OCI-LY7 (cell line): ENCODE results near the gene ANKK1. TPM values are rescaled to one million over a fixed set of nuclear protein-coding genes. Genes with fewer than 3 reads are reported as not detected.

Experiments used
- BruUV-seq: library from RNA; stranded (reverse); fragments of 400-500 nt; replicated peaks from 2 replicates; lab custom pipeline; 2021; lab: Mats Ljungman, UMichigan
- CTCF ChIA-PET: fragments of 300-600 bp; sonication (Branson Sonifier 250); formaldehyde crosslinking; loops from one replicate; lab custom pipeline; 2022; ENCODE audit warnings: antibody characterized with exemption; ENCODE audit not compliant: unreplicated experiment; lab: Charles Lee
- POLR2A ChIA-PET: fragments of 300-600 bp; sonication (Branson Sonifier 250); formaldehyde crosslinking; loops from one replicate; lab custom pipeline; 2022; ENCODE audit warnings: antibody characterized with exemption; lab: Charles Lee
- DNase-seq: peaks from one replicate; pipeline ENCODE4 v3.0.0-alpha.2; 2015; ENCODE audit warnings: low spot score
- H2AFZ ChIP-seq: fragments of 200-600 bp; sonication (generic), shearing (Covaris generic); 2 replicates; pipeline ENCODE4 v1.6.1; 2014; ENCODE audit warnings: mild to moderate bottlenecking, antibody characterized with exemption, low read length, moderate library complexity
- H3K27ac ChIP-seq: fragments of 200-600 bp; sonication (generic); 2 replicates; pipeline ENCODE4 v1.5.1; 2014; ENCODE audit warnings: mixed run types, low read depth, mild to moderate bottlenecking, moderate library complexity, low read length, inconsistent platforms; ENCODE audit not compliant: poor library complexity, severe bottlenecking
- H3K36me3 ChIP-seq: fragments of 200-600 bp; sonication (generic); 2 replicates; pipeline ENCODE4 v1.6.1; 2014; ENCODE audit warnings: mild to moderate bottlenecking, antibody characterized with exemption, low read length, moderate library complexity, mixed read lengths; ENCODE audit not compliant: insufficient read depth
- H3K4me1 ChIP-seq: fragments of 200-600 bp; sonication (generic); 2 replicates; pipeline ENCODE4 v1.5.1; 2014; ENCODE audit warnings: mild to moderate bottlenecking, low read length; ENCODE audit not compliant: insufficient read depth, poor library complexity, severe bottlenecking
- H3K4me2 ChIP-seq: fragments of 200-600 bp; sonication (generic); 2 replicates; pipeline ENCODE4 v1.6.1; 2014; ENCODE audit warnings: mild to moderate bottlenecking, low read length
- H3K4me3 ChIP-seq: fragments of 200-600 bp; sonication (generic); 2 replicates; pipeline ENCODE4 v1.5.1; 2014; ENCODE audit warnings: mild to moderate bottlenecking, low read depth, low read length; ENCODE audit not compliant: poor library complexity, severe bottlenecking
- H3K79me2 ChIP-seq: fragments of 200-600 bp; sonication (generic); 2 replicates; pipeline ENCODE4 v1.6.1; 2016; ENCODE audit warnings: low read depth, mild to moderate bottlenecking, low read length, moderate library complexity, mixed read lengths; ENCODE audit not compliant: insufficient read depth
- H3K9me2 ChIP-seq: fragments of 200-600 bp; sonication (generic); 2 replicates; pipeline ENCODE4 v1.6.1; 2016; ENCODE audit warnings: mild to moderate bottlenecking, low read length, mixed read lengths; ENCODE audit not compliant: insufficient read depth
- H3K9me3 ChIP-seq: fragments of 200-600 bp; sonication (generic); 2 replicates; pipeline ENCODE4 v1.6.1; 2014; ENCODE audit warnings: mild to moderate bottlenecking, mixed run types, low read length, mixed read lengths
- H4K20me1 ChIP-seq: fragments of 200-600 bp; sonication (generic); 2 replicates; pipeline ENCODE4 v1.6.1; 2014; ENCODE audit warnings: mild to moderate bottlenecking, antibody characterized with exemption, low read length, moderate library complexity, mixed read lengths; ENCODE audit not compliant: insufficient read depth
- CTCF ChIP-seq: fragments of 200-600 bp; sonication (generic); conservative IDR thresholded peaks from 2 replicates; pipeline ENCODE4 v1.5.1; 2014; ENCODE audit warnings: mild to moderate bottlenecking, antibody characterized with exemption, low read length, moderate library complexity, mixed read lengths
- EZH2phosphoT487 ChIP-seq: fragments of 200-600 bp; sonication (generic); IDR thresholded peaks from 2 replicates; pipeline ENCODE4 v1.6.1; 2018; ENCODE audit warnings: low read depth, borderline replicate concordance, mild to moderate bottlenecking, mixed run types, antibody characterized with exemption, low read length, moderate library complexity, mixed read lengths
- intact Hi-C: fragments of 100-400 bp; cut with micrococcal nuclease; formaldehyde crosslinking; loops from one replicate; pipeline ENCODE4 v1.10.0; 2022; ENCODE audit not compliant: unreplicated experiment
- total RNA-seq, 2 experiments: library from RNA; depleted of rRNA in 1 of 2; stranded (reverse); fragments of >200 nt in 1 of 2; shearing (Covaris generic) in 1 of 2; gene quantifications; 2 replicates each; pipeline ENCODE4 v1.2.3, GENCODE V29; 2014 to 2022

Gene ANKK1
- total RNA-seq, 2 experiments from 2014 or later: not detected

GRCh38 chr11:113419454-113420003, 31.9 kb downstream of the ANKK1 start:
- Histone ChIP-seq H3K4me2 (no peak overlapping the region), H4K20me1 (no peaks in the 10 kb centered on the region), H3K4me1 (no peaks in the 10 kb centered on the region), H3K79me2 (no peaks in the 10 kb centered on the region), H3K36me3 (no peaks in the 10 kb centered on the region), H3K9me3 (no peaks in the 10 kb centered on the region), H3K9me2 (no peaks in the 10 kb centered on the region), H2AFZ (no peak overlapping the region), H3K27ac (no peak overlapping the region), H3K4me3 (no peak overlapping the region)
- BruUV-seq: no TSS peak
- ChIA-PET POLR2A (no interaction called here), CTCF (no interaction called here)
- DNase-seq: no peak
- TF ChIP-seq EZH2phosphoT487 (no peak), CTCF (no peak)
- intact Hi-C loops: no loop called here

GRCh38 chr11:113420808-113421207, 33.2 kb downstream of the ANKK1 start:
- Histone ChIP-seq H2AFZ (no peak overlapping the region), H3K9me2 (no peaks in the 10 kb centered on the region), H3K79me2 (no peaks in the 10 kb centered on the region), H3K4me3 (no peak overlapping the region), H3K4me2 (no peak overlapping the region), H3K27ac (no peak overlapping the region), H4K20me1 (no peaks in the 10 kb centered on the region), H3K9me3 (no peaks in the 10 kb centered on the region), H3K4me1 (no peaks in the 10 kb centered on the region), H3K36me3 (no peaks in the 10 kb centered on the region)
- no peak for DNase-seq
- no TSS peak for BruUV-seq
- POLR2A ChIA-PET: no interaction called here
- intact Hi-C loops: no loop called here
- CTCF ChIA-PET: no interaction called here
- TF ChIP-seq EZH2phosphoT487 (no peak), CTCF (no peak)

DNA sequence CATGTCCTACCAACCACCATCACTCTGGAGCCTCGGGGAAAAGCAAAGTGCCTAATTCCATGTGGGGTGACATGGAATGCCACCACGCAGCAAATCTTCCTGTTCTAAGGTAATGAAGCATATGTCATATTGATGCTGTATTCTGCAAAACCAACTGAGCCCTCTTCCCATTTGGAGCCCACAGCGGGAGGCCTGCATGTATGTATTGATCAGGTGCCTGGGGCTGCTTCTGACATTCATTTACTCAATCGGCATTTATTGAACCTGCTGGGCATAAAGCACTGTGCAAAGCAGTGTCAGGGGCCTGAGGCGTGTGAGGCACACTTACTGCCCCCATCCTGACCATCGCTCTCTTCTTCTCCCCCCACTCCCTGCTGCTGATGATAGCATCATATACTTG, 39.1 kb downstream of the ANKK1 start:
- no peaks in the 10 kb centered on the region for H3K79me2 ChIP-seq
- CTCF ChIA-PET: no interaction called here
- H3K27ac ChIP-seq: no peak overlapping the region
- H4K20me1 ChIP-seq: no peaks in the 10 kb centered on the region
- H3K4me1 ChIP-seq: no peaks in the 10 kb centered on the region
- H3K4me3 ChIP-seq: no peak overlapping the region
- POLR2A ChIA-PET: no interaction called here
- H3K9me3 ChIP-seq: no peaks in the 10 kb centered on the region
- no peaks in the 10 kb centered on the region for H3K36me3 ChIP-seq
- DNase-seq: no peak
- intact Hi-C loops: no loop called here
- no peaks in the 10 kb centered on the region for H3K9me2 ChIP-seq
- no peak overlapping the region for H3K4me2 ChIP-seq
- BruUV-seq: no TSS peak
- TF ChIP-seq CTCF (no peak), EZH2phosphoT487 (no peak)
- no peak overlapping the region for H2AFZ ChIP-seq
